SH-SY5Y (cell line): ENCODE data around the gene SMIM29.

Experiments
- GATA2 ChIP-seq: IDR thresholded peaks from 2 replicates; pipeline ENCODE4 v1.6.1; 2011; ENCODE audit warnings: mild to moderate bottlenecking, low read depth, low read length
- GATA3 ChIP-seq: IDR thresholded peaks from 2 replicates; pipeline ENCODE4 v1.6.1; 2011; ENCODE audit warnings: low read depth, mild to moderate bottlenecking, low read length, moderate library complexity

- TF ChIP-seq GATA2 (no peak), GATA3 (no peak)
Observed at GRCh38 chr6:34236131-34236442, 12.7 kb downstream of the SMIM29 start.
